Measurements from ENCODE around the gene IGFALS. TPM values are rescaled to one million over a fixed set of nuclear protein-coding genes. Genes with fewer than 3 reads are reported as not detected.

Gene IGFALS
- total and polyA plus RNA-seq, 2 experiments from 2014 or later = 0.16 TPM; not detected in 1

- TF ChIP-seq, protein P1, sequence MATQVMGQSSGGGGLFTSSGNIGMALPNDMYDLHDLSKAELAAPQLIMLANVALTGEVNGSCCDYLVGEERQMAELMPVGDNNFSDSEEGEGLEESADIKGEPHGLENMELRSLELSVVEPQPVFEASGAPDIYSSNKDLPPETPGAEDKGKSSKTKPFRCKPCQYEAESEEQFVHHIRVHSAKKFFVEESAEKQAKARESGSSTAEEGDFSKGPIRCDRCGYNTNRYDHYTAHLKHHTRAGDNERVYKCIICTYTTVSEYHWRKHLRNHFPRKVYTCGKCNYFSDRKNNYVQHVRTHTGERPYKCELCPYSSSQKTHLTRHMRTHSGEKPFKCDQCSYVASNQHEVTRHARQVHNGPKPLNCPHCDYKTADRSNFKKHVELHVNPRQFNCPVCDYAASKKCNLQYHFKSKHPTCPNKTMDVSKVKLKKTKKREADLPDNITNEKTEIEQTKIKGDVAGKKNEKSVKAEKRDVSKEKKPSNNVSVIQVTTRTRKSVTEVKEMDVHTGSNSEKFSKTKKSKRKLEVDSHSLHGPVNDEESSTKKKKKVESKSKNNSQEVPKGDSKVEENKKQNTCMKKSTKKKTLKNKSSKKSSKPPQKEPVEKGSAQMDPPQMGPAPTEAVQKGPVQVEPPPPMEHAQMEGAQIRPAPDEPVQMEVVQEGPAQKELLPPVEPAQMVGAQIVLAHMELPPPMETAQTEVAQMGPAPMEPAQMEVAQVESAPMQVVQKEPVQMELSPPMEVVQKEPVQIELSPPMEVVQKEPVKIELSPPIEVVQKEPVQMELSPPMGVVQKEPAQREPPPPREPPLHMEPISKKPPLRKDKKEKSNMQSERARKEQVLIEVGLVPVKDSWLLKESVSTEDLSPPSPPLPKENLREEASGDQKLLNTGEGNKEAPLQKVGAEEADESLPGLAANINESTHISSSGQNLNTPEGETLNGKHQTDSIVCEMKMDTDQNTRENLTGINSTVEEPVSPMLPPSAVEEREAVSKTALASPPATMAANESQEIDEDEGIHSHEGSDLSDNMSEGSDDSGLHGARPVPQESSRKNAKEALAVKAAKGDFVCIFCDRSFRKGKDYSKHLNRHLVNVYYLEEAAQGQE (IDR thresholded peaks at IDR 0.05; ENCODE audit: unreplicated experiment) = no peak
- TF ChIP-seq JUNB (IDR thresholded peaks at IDR 0.05; ENCODE audit: unreplicated experiment) = no peak
- no peak for TF ChIP-seq ETS1 (IDR thresholded peaks at IDR 0.05)
- TF ChIP-seq POLR2AphosphoS5 (IDR thresholded peaks at IDR 0.05; ENCODE audit: low read depth) = no peak
- no peak for TF ChIP-seq CTCF (conservative IDR thresholded peaks at IDR 0.05; ENCODE audit: low read depth in 2 of 2)
Measured at GRCh38 chr16:1789643-1790045, 3.9 kb downstream of the IGFALS start (continued).

GRCh38 chr16:1788708-1789100, 4.8 kb downstream of the IGFALS start:
- H3F3A ChIP-seq (replicated peaks; ENCODE audit: low read depth) = no peaks in the 10 kb centered on the region
- no peak overlapping the region for H3K4me3 ChIP-seq
- H3K27ac ChIP-seq (ENCODE audit: low read depth) = no peak overlapping the region
- H2AFZ ChIP-seq = no peak overlapping the region
- H3K9me2 ChIP-seq (ENCODE audit: insufficient read depth) = no peaks in the 10 kb centered on the region
- Mint-ChIP-seq H3K36me3 (ENCODE audit: low read depth) (peaks cover 5% of the 10 kb centered on the region; the same call in 1 of the 3 replicates), H3K27me3 (ENCODE audit: insufficient read depth, low read depth, poor library complexity) (peaks cover 6% of the 10 kb centered on the region), H3K27ac (no peak overlapping the region), H3K9me3 (peaks cover 2% of the 10 kb centered on the region; the same call in 1 of the 3 replicates), H3K4me1 (no peaks in the 10 kb centered on the region), H3K4me3 (no peak overlapping the region)
- H3K79me2 ChIP-seq (replicated peaks; ENCODE audit: insufficient read depth) = peaks cover 29% of the 10 kb centered on the region
- no peaks in the 10 kb centered on the region for H3K36me3 ChIP-seq (ENCODE audit: insufficient read depth)
- no peak overlapping the region for H3K4me2 ChIP-seq
- H3K27me3 ChIP-seq (ENCODE audit: insufficient read depth) = no peaks in the 10 kb centered on the region
- ATAC-seq (no peak), DNase-seq (ENCODE audit: low spot score) (no peak)
- peaks cover 14% of the 10 kb centered on the region for H4K20me1 ChIP-seq (replicated peaks; ENCODE audit: insufficient read depth)
- no peaks in the 10 kb centered on the region for H3K4me1 ChIP-seq (ENCODE audit: insufficient read depth)
- TF ChIP-seq STAT1 (IDR thresholded peaks at IDR 0.05; ENCODE audit: unreplicated experiment) (no peak), EZH2phosphoT487 (IDR thresholded peaks at IDR 0.05; ENCODE audit: unreplicated experiment) (no peak), JUNB (IDR thresholded peaks at IDR 0.05; ENCODE audit: unreplicated experiment) (no peak), CTCF (conservative IDR thresholded peaks at IDR 0.05; ENCODE audit: low read depth in 2 of 2) (no peak), NANOG (IDR thresholded peaks at IDR 0.05; ENCODE audit: borderline replicate concordance) (no peak), ZNF331 (CRISPR knock-in tag; IDR thresholded peaks at IDR 0.05; ENCODE audit: low read depth) (no peak)
- TF ChIP-seq, protein P1 (IDR thresholded peaks at IDR 0.05; ENCODE audit: unreplicated experiment) = no peak

Measured in GM23338 (cell line).